ENCODE measurements around the gene GABBR1.

DNA sequence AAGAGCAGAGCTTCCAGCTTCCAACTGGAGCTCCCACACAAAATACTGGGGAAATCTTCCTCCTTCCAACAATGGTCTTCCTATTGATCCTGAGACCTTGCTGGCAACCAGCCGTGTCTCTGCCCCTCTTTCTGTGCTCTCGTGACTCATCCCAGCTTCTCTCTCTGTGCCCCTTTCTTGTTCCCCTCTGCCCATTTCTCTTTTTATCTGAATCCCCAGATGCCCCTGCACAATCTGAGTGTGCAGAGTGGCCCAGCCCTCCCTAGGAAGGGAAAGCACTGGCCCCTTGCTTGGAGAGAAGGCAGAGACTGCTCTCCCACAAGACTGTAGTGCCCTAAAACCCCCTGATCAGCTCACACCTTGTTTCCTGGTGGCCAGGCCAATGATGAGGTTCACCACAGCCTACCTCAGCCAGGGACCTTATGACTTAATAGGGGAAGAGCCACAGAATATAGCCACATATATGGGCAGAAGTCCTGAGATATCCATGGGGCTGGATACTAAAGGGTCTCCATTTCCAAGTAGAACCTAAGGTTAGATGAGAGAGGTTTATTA, 122.2 kb downstream of the GABBR1 start:
- TF ChIP-seq CTCF (conservative IDR thresholded peaks at IDR 0.05; ENCODE audit: low read length) (no peak), EZH2phosphoT487 (IDR thresholded peaks at IDR 0.05; ENCODE audit: borderline replicate concordance, low read depth, low read length) (no peak)
